Measurements from ENCODE around the gene PPP1CA.

DNA sequence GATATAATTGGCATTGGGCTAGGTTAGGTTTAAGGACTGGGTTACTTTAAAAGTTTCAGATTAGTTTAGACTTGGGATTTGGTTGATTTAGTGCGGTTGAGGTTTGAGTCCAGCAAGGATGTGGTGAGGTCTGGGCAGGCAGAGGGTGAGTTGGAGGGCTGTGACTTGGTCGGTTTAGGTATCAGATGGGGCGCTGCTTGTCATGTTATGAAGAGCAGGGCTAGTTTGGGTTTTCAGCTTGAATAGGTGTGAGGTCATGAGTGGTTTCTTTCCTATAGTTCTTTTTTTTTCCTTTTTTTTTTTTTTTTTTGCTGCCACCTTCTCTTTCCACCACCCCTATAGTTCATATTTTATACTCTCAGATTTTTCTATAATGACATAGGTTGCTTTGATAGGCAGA lies 33.0 kb downstream of the PPP1CA start:
- TF ChIP-seq SIN3A (IDR thresholded peaks at IDR 0.05; ENCODE audit: borderline replicate concordance, insufficient read depth, low read length): no peak
- TF ChIP-seq TAF1 (IDR thresholded peaks at IDR 0.05; ENCODE audit: borderline replicate concordance, insufficient read depth, low read length): no peak
- TF ChIP-seq, protein P1, sequence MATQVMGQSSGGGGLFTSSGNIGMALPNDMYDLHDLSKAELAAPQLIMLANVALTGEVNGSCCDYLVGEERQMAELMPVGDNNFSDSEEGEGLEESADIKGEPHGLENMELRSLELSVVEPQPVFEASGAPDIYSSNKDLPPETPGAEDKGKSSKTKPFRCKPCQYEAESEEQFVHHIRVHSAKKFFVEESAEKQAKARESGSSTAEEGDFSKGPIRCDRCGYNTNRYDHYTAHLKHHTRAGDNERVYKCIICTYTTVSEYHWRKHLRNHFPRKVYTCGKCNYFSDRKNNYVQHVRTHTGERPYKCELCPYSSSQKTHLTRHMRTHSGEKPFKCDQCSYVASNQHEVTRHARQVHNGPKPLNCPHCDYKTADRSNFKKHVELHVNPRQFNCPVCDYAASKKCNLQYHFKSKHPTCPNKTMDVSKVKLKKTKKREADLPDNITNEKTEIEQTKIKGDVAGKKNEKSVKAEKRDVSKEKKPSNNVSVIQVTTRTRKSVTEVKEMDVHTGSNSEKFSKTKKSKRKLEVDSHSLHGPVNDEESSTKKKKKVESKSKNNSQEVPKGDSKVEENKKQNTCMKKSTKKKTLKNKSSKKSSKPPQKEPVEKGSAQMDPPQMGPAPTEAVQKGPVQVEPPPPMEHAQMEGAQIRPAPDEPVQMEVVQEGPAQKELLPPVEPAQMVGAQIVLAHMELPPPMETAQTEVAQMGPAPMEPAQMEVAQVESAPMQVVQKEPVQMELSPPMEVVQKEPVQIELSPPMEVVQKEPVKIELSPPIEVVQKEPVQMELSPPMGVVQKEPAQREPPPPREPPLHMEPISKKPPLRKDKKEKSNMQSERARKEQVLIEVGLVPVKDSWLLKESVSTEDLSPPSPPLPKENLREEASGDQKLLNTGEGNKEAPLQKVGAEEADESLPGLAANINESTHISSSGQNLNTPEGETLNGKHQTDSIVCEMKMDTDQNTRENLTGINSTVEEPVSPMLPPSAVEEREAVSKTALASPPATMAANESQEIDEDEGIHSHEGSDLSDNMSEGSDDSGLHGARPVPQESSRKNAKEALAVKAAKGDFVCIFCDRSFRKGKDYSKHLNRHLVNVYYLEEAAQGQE (IDR thresholded peaks at IDR 0.05; ENCODE audit: insufficient read depth in 1 of 2, low read depth in 2 of 2, low read length in 2 of 2): no peak

Data from PFSK-1 (cell line).